ENCODE data around the gene GLDC.

Gene GLDC

DNA sequence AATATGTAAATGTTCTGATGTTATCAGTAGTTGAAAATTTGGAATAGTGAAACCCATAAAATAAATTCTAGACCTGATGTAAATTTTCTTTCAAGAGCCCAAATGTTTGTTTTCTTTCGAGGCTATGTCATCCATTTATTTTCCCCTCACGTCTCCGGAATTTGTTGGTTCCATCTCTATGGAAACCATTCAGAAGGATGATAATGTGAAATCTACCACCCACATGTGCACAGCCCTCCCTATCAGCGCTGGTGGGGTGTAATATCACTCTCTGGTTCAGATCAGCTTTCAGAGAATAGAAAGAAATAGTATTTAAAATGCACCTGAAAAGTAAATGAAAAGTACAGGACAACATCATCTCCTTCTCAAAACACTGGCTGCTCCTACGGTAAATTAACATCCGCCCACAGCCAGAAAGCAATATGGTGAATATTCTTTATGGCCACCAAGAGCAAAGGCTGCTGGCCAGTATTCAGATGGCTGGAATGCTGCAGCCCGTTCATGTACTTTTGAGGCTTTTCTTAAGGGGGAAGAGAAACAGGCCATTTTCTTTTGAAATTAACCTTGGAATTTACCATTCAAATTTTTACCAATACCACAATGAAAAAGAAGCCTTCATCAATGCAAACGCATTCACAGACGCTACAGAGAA, 28.5 kb downstream of the GLDC start:
- no peak for DNase-seq

GRCh38 chr9:6614489-6614888, 31.0 kb downstream of the GLDC start:
- DNase-seq, result no peak

DNA sequence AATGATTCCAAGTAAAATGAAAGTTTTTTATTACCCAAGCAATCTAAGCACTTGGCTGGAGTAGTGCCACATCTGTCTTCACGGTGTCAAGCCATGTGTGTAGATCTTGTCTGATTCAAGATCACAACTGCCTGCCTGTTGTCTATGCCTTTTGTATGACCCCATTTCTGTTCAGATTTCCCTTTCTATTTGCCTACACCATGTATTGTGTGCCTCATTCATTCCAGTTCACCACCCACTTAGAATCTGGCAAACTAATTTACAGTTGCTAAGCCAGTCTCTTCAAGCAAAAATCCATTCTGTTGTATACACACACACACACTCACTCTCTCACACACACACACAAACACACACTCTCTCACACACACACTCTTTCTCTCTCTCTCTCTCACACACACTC, 33.7 kb downstream of the GLDC start:
- DNase-seq, result no peak

DNA sequence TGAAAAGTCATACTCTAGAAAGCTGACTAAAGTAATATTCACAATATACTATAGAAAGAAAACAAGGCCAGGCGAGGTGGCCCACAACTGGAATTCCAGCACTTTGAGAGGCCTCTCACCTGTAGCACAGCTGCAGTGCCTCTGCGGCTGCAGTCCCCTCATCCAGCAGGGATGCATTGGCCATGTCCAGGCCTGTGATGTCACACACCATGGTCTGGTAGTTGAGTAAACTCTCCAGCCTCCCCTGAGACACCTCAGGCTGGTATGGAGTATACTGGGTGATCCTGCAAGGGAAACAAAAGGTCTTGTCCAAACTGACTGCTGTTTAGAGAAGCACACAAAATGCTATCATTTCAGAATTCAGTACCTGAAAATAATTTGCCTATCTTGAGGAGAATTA, 35.5 kb downstream of the GLDC start:
- DNase-seq, result no peak

DNA sequence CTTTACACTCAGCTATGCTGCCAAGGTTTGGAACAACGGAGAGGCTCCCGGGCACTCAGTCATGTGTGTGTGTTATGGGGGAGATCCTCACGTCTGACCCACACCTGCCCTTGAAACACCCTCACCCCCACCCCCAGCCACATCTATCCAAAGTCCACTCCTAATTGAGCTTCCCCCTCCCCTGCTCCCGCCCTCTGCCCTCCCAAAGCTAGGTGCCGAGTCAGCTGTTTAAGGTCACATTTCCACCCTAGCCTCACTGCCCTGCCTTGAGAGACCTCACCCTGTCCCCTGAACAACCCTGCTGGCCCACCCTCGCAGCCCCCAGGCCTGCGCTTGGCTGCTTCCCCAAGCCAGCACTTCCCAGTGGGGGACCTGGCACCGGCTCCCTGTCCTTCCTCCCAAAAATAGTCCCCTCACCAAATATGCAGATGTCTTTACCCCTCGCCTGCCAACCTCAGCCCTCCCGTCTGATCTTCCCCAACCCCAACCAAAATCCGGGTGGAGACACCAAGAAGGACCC, 36.0 kb downstream of the GLDC start:
- DNase-seq, result no peak

- DNase-seq, result no peak
Observed at GRCh38 chr9:6605202-6605601, 40.3 kb downstream of the GLDC start.

- no peak for DNase-seq
Observed at GRCh38 chr9:6600426-6600825, 45.1 kb downstream of the GLDC start.

DNA sequence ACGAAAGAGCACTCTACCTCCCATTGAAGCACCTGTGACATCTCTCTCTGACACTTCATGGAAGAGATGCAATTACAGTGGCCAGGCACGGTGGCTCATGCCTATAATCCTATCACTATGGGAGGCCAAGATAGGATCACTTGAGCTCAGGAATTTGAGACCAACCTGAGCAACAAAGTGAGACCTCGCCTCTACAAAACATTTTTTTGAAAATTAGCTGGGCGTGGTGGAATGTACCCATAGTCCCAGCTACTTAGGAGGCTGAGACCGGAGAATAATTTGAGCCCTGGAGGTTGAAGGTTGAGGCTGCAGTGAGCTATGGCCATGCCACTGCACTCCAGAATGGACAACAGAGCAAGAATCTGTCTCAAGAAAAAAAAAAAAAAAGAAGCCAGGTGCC, 45.5 kb downstream of the GLDC start:
- no peak for DNase-seq

DNA sequence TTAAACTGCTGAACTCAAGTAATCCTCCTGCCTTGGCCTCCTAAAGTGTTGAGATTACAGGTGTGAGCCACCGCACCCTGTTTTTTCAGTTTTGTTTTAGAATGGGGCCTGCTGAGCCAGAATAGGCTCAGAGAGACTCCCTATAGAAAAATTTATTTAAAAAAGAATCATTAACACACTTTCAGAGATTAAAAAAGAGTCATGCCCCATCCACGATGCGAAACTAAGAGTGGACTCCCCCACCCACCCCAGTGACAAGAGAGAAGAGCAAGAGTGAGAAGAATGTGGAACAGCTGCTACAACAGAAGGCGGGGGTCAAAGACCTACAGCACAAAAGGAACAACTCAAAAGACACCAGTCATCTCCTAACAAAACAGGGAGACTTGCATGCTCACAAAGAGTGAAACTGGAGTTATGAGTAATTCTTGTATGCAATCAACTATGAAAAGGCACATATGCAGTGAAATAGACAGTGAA, 47.2 kb downstream of the GLDC start:
- DNase-seq, result no peak

GRCh38 chr9:6592791-6593190, 52.7 kb downstream of the GLDC start:
- DNase-seq, result no peak

DNA sequence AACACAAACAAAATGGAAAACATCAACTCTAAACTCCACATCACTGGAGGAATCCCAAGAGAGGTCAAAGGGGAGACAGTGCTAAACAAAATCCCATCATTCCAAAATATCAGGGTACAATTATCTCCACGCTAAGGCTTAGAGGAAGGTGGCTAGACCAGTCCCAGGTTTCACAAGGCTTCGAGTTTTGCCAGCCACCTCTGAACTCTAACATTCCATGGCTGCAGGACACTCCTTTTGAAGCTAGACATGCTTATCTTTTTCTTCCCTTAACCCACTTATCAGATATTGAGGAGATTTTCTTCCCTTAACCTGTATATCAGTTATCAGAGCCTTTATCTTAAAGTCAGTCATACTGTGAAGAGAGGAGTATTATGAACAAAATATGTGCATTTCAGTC, 53.3 kb downstream of the GLDC start:
- no peak for DNase-seq

GRCh38 chr9:6590772-6591384, 54.7 kb downstream of the GLDC start:
- no peak for DNase-seq

- no peak for DNase-seq
Observed at GRCh38 chr9:6590334-6590733, 55.2 kb downstream of the GLDC start.

DNA sequence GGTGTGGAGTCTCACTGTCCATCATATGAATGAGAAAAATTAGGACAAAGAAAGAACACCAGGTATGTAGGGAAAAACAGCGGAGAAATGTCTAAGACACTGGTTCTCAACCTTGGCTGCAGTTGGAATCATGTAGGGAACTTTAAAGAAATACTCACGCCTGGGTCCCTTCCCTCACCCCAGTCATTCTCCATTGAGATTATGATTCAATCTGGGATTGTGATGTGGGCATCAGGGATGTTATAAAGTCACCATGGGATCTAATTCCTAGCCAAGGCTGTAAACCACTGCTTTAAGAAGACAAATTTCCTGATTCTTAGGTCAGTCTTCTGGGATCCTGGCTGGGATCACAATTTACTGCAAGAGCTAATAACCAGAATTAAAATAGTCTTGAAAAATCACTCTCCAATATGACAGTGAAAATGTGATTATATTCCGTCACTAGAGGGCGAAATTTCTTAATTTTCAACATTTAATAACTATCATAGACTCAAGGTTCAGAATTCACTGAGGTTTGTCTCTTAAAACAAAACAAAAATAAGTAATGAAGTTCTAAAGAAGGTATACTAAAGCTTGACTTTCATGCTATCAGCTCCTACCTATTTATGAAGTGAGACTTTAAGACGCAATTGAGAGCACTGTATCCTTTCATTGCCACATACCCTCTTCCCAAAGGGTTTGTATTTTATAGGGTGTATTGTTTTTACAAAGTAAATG, 60.5 kb downstream of the GLDC start:
- peak; percentile 17 for DNase-seq

- no peak for DNase-seq
Observed at GRCh38 chr9:6581253-6581652, 64.3 kb downstream of the GLDC start.

DNA sequence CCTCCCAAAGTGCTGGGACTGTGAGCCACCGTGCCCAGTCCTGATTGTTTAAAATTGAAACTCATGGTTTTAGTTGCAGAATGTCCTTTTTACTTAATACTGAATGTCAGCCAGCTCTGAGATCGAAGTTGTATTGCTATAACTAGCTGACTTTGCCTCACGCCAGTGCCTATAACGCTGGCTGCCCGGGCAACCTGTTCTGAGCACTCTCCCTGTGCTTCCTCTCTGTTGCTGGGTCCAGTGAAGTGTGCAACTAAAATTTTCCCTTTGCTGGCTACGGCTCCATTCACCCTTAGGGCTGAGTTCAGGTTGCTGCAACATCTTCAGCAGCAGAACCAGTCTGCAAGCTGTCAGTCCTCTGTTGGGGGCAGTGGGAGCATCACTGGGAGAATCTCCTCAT, 65.9 kb downstream of the GLDC start:
- DNase-seq, result no peak

GRCh38 chr9:6576987-6577386, 68.5 kb downstream of the GLDC start:
- no peak for DNase-seq

DNA sequence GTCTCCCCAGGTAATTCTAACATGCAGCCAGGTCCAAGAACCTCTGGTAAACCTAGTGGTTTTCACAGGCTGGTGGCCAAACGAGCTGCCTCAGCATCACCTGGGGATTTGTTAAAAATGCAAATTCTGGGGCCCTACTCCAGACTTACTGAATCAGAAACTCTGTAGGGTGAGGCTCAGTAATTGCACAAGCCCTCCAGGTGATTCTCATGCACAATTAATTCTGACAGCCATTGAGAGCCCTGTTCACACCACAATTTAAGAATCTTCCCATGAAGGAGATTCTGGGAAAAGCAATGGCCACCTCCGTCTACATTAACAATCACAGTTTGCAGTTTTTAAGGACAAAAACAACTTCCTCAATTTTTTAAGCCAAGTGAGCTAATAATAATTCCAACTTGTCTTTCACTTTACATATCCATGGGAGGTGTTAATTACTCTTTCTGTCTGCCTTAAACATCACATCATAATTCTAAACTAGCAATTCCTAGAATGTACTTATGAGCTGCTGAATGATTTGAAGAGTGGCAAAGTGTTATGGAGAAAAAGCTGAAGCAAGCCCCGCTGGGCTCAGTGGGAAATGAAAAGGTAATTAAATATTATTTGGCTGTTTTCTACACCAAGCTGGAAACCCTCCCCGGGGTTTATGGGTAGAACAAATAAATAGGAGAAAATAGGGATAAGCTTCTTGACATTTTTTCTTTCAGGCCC, 70.0 kb downstream of the GLDC start:
- peak; percentile 28 for DNase-seq

- DNase-seq, result no peak
Observed at GRCh38 chr9:6567140-6567591, 78.4 kb downstream of the GLDC start.

DNA sequence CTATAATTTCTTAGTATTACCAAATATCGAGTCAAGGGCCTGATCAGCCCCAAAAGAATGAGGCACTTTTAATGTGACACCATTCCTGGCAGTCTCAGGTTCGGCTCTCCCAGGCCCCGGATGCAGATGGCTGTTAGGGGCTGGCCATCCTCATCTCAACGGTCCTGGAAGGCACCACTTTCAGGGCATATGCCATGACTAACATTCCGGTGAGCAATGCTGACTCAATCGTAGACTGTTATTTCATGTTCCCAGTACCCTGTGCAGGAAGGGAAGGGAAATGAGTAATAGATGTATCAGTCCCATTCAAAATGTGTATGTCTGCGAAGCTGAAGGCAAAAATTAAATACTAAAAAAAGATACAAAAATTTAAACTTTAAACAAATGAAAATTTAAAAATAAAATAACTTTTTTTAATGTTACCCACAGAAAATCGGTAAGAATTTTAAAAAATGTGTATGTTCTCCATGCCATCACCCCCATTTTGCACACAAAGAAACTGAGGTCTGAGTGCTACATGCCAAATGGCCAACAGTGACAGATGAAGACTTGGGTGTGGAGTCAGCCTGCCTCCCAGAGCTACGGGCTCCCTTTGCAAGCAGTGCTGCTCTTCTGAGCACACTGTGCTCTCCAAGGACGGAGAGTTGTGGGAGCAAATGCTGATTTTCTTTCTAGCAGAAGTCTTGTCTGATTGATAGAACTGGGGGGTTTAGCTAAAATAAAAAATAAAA, 79.0 kb downstream of the GLDC start:
- DNase-seq, result no peak

- no peak for DNase-seq
Observed at GRCh38 chr9:6565312-6565711, 80.2 kb downstream of the GLDC start.

GRCh38 chr9:6564868-6565267, 80.7 kb downstream of the GLDC start:
- no peak for DNase-seq

- no peak for DNase-seq
Observed at GRCh38 chr9:6564360-6564759, 81.2 kb downstream of the GLDC start.
